K562 (cell line): ENCODE data around the gene ACTR1B. TPM values are rescaled to one million over a fixed set of nuclear protein-coding genes. Genes with fewer than 3 reads are reported as not detected.

Source experiments
- ATAC-seq: fragments of 200-7000 bp; cut with Tn5 transposase; 3 replicates; pipeline ENCODE4 v1.9.1; 2020; ENCODE audit warnings: moderate library complexity
- Bru-seq: library from RNA; stranded (reverse); fragments of 400-500 nt; gene quantifications from one replicate; lab custom pipeline; 2021; lab: Mats Ljungman, UMichigan
- BruChase-seq, 2 experiments: library from RNA; stranded (reverse); fragments of 400-500 nt; gene quantifications; one replicate each; lab custom pipeline; 2021; lab: Mats Ljungman, UMichigan
- BruUV-seq: library from RNA; stranded (reverse); fragments of 400-500 nt; replicated peaks from 2 replicates; lab custom pipeline; 2021; lab: Mats Ljungman, UMichigan
- CTCF ChIA-PET: fragments of 300-600 bp; formaldehyde crosslinking; extraction: SDS; loops from one replicate; lab custom pipeline; 2021; ENCODE audit warnings: low intra/inter-chr PET ratio; lab: Yijun Ruan, JAX
- POLR2A ChIA-PET: fragments of 300-600, 350-650 bp; sonication (Branson Sonifier 250); formaldehyde crosslinking; extraction: SDS; loops from one replicate; lab custom pipeline; 2021; ENCODE audit warnings: antibody characterized with exemption, inconsistent platforms; lab: Yijun Ruan, JAX
- DNase-seq, 4 experiments: peaks; one replicate each; pipeline versions ENCODE4 v3.0.0 to v3.0.0-alpha.2; 2011 to 2018; ENCODE audit warnings: low spot score in 3 of 4, mixed read lengths in 3 of 4; ENCODE audit errors: extremely low read depth in 1 of 4
- FAIRE-seq: peaks from 2 replicates; lab custom pipeline; 2011; peaks lifted over from hg19 to GRCh38; lab: Jason Lieb, UNC
- H2AFZ ChIP-seq: 2 replicates; pipeline ENCODE4 v1.6.0; 2011; ENCODE audit warnings: low read depth, low read length, control low read depth, inconsistent platforms
- H3K27ac ChIP-seq: fragments of 200-600 bp; 3 replicates; pipeline ENCODE4 v1.8.0; 2011; ENCODE audit warnings: low read depth, mild to moderate bottlenecking, control low read depth, inconsistent platforms, low read length, moderate library complexity, mixed read lengths; ENCODE audit errors: extremely low read depth
- H3K27me3 ChIP-seq, 2 experiments: fragments of 300-600 bp in 1 of 2; 2 replicates in 1 of 2; 3 replicates in 1 of 2; pipeline versions ENCODE4 v1.6.0 to v1.8.0; 2011; ENCODE audit warnings: inconsistent platforms in 2 of 2, low read length in 2 of 2, mild to moderate bottlenecking in 1 of 2, mixed read lengths in 1 of 2, moderate library complexity in 1 of 2; ENCODE audit not compliant: control insufficient read depth in 2 of 2, insufficient read depth in 2 of 2
- H3K36me3 ChIP-seq: fragments of 300-600 bp; 3 replicates; pipeline ENCODE4 v1.8.0; 2011; ENCODE audit warnings: mild to moderate bottlenecking, low read length, inconsistent platforms; ENCODE audit not compliant: control insufficient read depth, insufficient read depth
- H3K4me1 ChIP-seq, 2 experiments: fragments of 200-600 bp in 1 of 2; replicated peaks in 1 of 2; 2 replicates in 1 of 2; 3 replicates in 1 of 2; pipeline versions ENCODE4 v1.5.1 to v1.8.0; 2011; ENCODE audit warnings: inconsistent platforms in 2 of 2, low read length in 2 of 2, mild to moderate bottlenecking in 1 of 2, mixed read lengths in 1 of 2, moderate library complexity in 1 of 2; ENCODE audit not compliant: control insufficient read depth in 2 of 2, insufficient read depth in 2 of 2
- H3K4me2 ChIP-seq: 2 replicates; pipeline ENCODE4 v1.6.1; 2011; ENCODE audit warnings: low read length, control low read depth, inconsistent platforms, mixed read lengths; ENCODE audit not compliant: insufficient read depth
- H3K4me3 ChIP-seq: fragments of 200-600 bp; sonication (generic), shearing (Covaris generic); 2 replicates; pipeline ENCODE4 v1.5.1; 2016; ENCODE audit warnings: control low read depth, inconsistent platforms
- H3K79me2 ChIP-seq: fragments of 200-600 bp; 3 replicates; pipeline ENCODE4 v1.8.0; 2011; ENCODE audit warnings: low read length, inconsistent platforms; ENCODE audit not compliant: control insufficient read depth, insufficient read depth
- H3K9ac ChIP-seq, 2 experiments: 2 replicates each; pipeline versions ENCODE4 v1.6.0 to v1.6.1; 2011; ENCODE audit warnings: low read depth in 2 of 2, low read length in 2 of 2, control low read depth in 1 of 2, inconsistent platforms in 1 of 2, mild to moderate bottlenecking in 1 of 2, mixed read lengths in 1 of 2; ENCODE audit not compliant: insufficient read depth in 1 of 2
- H3K9me1 ChIP-seq: one replicate; pipeline ENCODE4 v1.6.0; 2011; ENCODE audit warnings: inconsistent platforms, mild to moderate bottlenecking, low read length, moderate library complexity; ENCODE audit not compliant: control insufficient read depth, insufficient read depth
- H3K9me3 ChIP-seq: replicated peaks from 2 replicates; pipeline ENCODE4 v1.5.1; 2011; ENCODE audit warnings: low read depth, low read length, inconsistent platforms; ENCODE audit not compliant: control insufficient read depth, insufficient read depth
- H4K20me1 ChIP-seq: replicated peaks from 2 replicates; pipeline ENCODE4 v1.6.1; 2011; ENCODE audit warnings: low read length, inconsistent platforms, mixed read lengths; ENCODE audit not compliant: control insufficient read depth, insufficient read depth
- CEBPB ChIP-seq: fragments of 450-650 bp; IDR thresholded peaks from 2 replicates; pipeline ENCODE4 v1.6.1; 2016; ENCODE audit warnings: missing genetic modification characterization, missing compliant biosample characterization
- FOSL1 ChIP-seq: fragments of 200-800 bp; sonication (Bioruptor generic); conservative IDR thresholded peaks from 2 replicates; pipeline ENCODE4 v1.6.1; 2016; ENCODE audit warnings: missing genetic modification characterization, missing compliant biosample characterization
- NFIC ChIP-seq: fragments of 450-650 bp; IDR thresholded peaks from 2 replicates; pipeline ENCODE4 v1.6.1; 2017; ENCODE audit warnings: mild to moderate bottlenecking, inconsistent platforms
- POLR3G ChIP-seq: IDR thresholded peaks from 2 replicates; pipeline ENCODE4 v1.6.1; 2011; ENCODE audit not compliant: insufficient read length, insufficient replicate concordance; ENCODE audit errors: extremely low read depth
- RHOXF2B ChIP-seq: fragments of 250-450 bp; sonication (Bioruptor Pico); conservative IDR thresholded peaks from 2 replicates; pipeline ENCODE4 v1.5.1; 2021
- SOX6 ChIP-seq: fragments of 450-650 bp; IDR thresholded peaks from 2 replicates; pipeline ENCODE4 v1.6.1; 2014; ENCODE audit warnings: mild to moderate bottlenecking
- TAL1 ChIP-seq: fragments of 450-650 bp; IDR thresholded peaks from 2 replicates; pipeline ENCODE4 v1.6.1; 2016; ENCODE audit warnings: mild to moderate bottlenecking
- TBP ChIP-seq: optimal IDR thresholded peaks from 2 replicates; pipeline ENCODE3; 2011; ENCODE audit warnings: low read depth, low read length, improper control_type of control experiment
- XRCC4 ChIP-seq: IDR thresholded peaks from one replicate; pipeline ENCODE4 v1.6.1; 2011; ENCODE audit not compliant: insufficient read depth, insufficient read length; ENCODE audit errors: extremely low read depth
- ZFP30 ChIP-seq: fragments of 250-450 bp; sonication (Bioruptor Pico); IDR thresholded peaks from 2 replicates; pipeline ENCODE4 v1.8.0; 2022; ENCODE audit warnings: moderate library complexity, mild to moderate bottlenecking, inconsistent platforms, borderline replicate concordance
- ZNF12 ChIP-seq: sonication (generic); formaldehyde crosslinking; IDR thresholded peaks from 2 replicates; pipeline ENCODE4 v1.4.0; 2020; ENCODE audit warnings: mild to moderate bottlenecking, missing genetic modification reagents
- ZNF165 ChIP-seq: fragments of 250-450 bp; sonication (Bioruptor Pico); IDR thresholded peaks from 2 replicates; pipeline ENCODE4 v1.4.0; 2020; ENCODE audit warnings: borderline replicate concordance
- ZNF589 ChIP-seq: fragments of 200-800 bp; sonication (Bioruptor generic); IDR thresholded peaks from 2 replicates; pipeline ENCODE4 v1.6.1; 2016; ENCODE audit warnings: low read depth, missing genetic modification characterization, missing compliant biosample characterization
- WGBS: fragments of 100-300 bp; shearing (Covaris generic); methylation state at CpG from one replicate; pipeline ENCODE4 v1.1.6; 2016; ENCODE audit warnings: low coverage, mixed read lengths; ENCODE audit not compliant: insufficient coverage; ENCODE audit errors: missing lambda C conversion rate; 5-methylcytosine and 5-hydroxymethylcytosine counted together
- in situ Hi-C: fragments of 300-500 bp; cut with MboI; formaldehyde crosslinking; loops from 4 replicates; pipeline ENCODE4 v1.15.0; 2018; ENCODE audit warnings: inconsistent platforms, mixed read lengths
- intact Hi-C: fragments of 100-400 bp; cut with micrococcal nuclease; formaldehyde crosslinking; loops from 2 replicates; pipeline ENCODE4 v1.14.2; 2022
- long read RNA-seq, 3 experiments: library from polyadenylated mRNA in 2 of 3; library from RNA in 1 of 3; unstranded in 2 of 3; stranded (forward) in 1 of 3; transcript quantifications; one replicate each; pipeline ENCODE4 v2.0.0, GENCODE V29; 2019 to 2022
- polyA minus RNA-seq, 3 experiments: library from RNA; depleted of rRNA, polyadenylated mRNA; stranded (reverse); fragments of >200 nt; gene quantifications; 2 replicates each; pipeline ENCODE4 v1.2.3, GENCODE V29; 2011
- polyA plus RNA-seq, 8 experiments: library from polyadenylated mRNA; depleted of rRNA in 4 of 8; stranded (reverse) in 5 of 8; unstranded in 3 of 8; fragments of >200 nt; fragmentation: Nextera tagmentation in 2 of 8; fragmentation: Illumina TruSeq in 1 of 8; extraction: Ambion mirVana in 2 of 8; extraction: Trizol in 1 of 8; gene quantifications; 2 replicates each; pipeline versions ENCODE4 v1.2.1 to v1.2.3, GENCODE V29; 2011 to 2014; ENCODE audit warnings: inconsistent platforms in 1 of 8, missing spikeins in 1 of 8
- total RNA-seq, 7 experiments: library from RNA; depleted of rRNA in 6 of 7; stranded (reverse); fragments of >200 nt in 6 of 7; fragmentation: Illumina TruSeq in 2 of 7; extraction: Trizol in 2 of 7; gene quantifications; 2 replicates each; pipeline versions ENCODE4 v1.2.1 to v1.2.3, GENCODE V29; 2011 to 2021; ENCODE audit warnings: low replicate concordance in 1 of 7
- TF ChIP-seq, protein P1 (sequence below): fragments of 450-650 bp; IDR thresholded peaks from 2 replicates; pipeline ENCODE4 v1.6.1; 2016; ENCODE audit warnings: antibody characterized with exemption
- TF ChIP-seq, protein P2 (sequence below): sonication (generic); formaldehyde crosslinking; IDR thresholded peaks from 2 replicates; pipeline ENCODE4 v1.8.0; 2022; ENCODE audit warnings: missing genetic modification reagents, mild to moderate bottlenecking, borderline replicate concordance

ACTR1B gene
- total RNA-seq (2011; cell fraction: chromatin; rRNA removed; ENCODE audit: low replicate concordance), result 58.6 and 187 TPM in 2 replicates
- 122 and 125 TPM in 2 replicates for total RNA-seq (2011; cell fraction: nucleolus; rRNA removed)
- 80.8 and 84.3 TPM in 2 replicates for total RNA-seq (2011; cell fraction: nucleoplasm; rRNA removed)
- 22.1 and 27.9 TPM in 2 replicates for total RNA-seq (2014; rRNA removed)
- total RNA-seq (2014; rRNA removed; fragmentation: Illumina TruSeq; extraction: Trizol), result 12.0 and 16.2 TPM in 2 replicates
- total RNA-seq (2015; rRNA removed; fragmentation: Illumina TruSeq; extraction: Trizol), result 26.4 and 26.7 TPM in 2 replicates
- 41.0 and 43.0 TPM in 2 replicates for total RNA-seq (2021)
- 40.9 and 47.4 TPM in 2 replicates for polyA plus RNA-seq (2011; rRNA removed)
- 50.7 and 71.9 TPM in 2 replicates for polyA plus RNA-seq (2011; cell fraction: cytosol; rRNA removed)
- polyA plus RNA-seq (2011; cell fraction: nucleus; rRNA removed), result 306 and 320 TPM in 2 replicates
- 37.9 and 120 TPM in 2 replicates for polyA plus RNA-seq (2012)
- 22.5 and 29.2 TPM in 2 replicates for polyA plus RNA-seq (2014; fragmentation: Illumina TruSeq; extraction: Trizol)
- 1 to 10 TPM in 1 of 2 experiments, under 1 TPM in 1; 0.49 to 2.3 TPM for polyA plus RNA-seq (2014; fragmentation: Nextera tagmentation; extraction: Ambion mirVana)
- 42.3 and 46.1 TPM in 2 replicates for polyA plus RNA-seq (2014; rRNA removed)
- polyA minus RNA-seq (2011; rRNA and poly(A)+ RNA removed), result 16.2 and 25.4 TPM in 2 replicates
- 19.1 and 23.3 TPM in 2 replicates for polyA minus RNA-seq (2011; cell fraction: cytosol; rRNA and poly(A)+ RNA removed)
- 68.1 and 83.7 TPM in 2 replicates for polyA minus RNA-seq (2011; cell fraction: nucleus; rRNA and poly(A)+ RNA removed)
- Bru-seq, nascent RNA, result percentile 85 among the genes with signal in this experiment
- BruChase-seq, experiment 1, labeled RNA remaining after a 2-hour chase, result percentile 66 among the genes with signal in this experiment
- BruChase-seq, experiment 2, labeled RNA remaining after a 6-hour chase, result percentile 67 among the genes with signal in this experiment
- long read RNA-seq, experiment 1, transcript ACTR1B-201 (11 exons, 2,243 nt), result major isoform, 10 of 37 reads
- long read RNA-seq, experiment 1, partial matches to known transcripts, result 22 of 37 reads
- long read RNA-seq, experiment 1, other reads (novel, unspliced or antisense), result 5 of 37 reads
- long read RNA-seq, experiment 2, transcript ACTR1B-201 (11 exons, 2,243 nt), result major isoform, 14 of 25 reads
- long read RNA-seq, experiment 2, partial matches to known transcripts, result 8 of 25 reads
- long read RNA-seq, experiment 2, other reads (novel, unspliced or antisense), result 3 of 25 reads
- long read RNA-seq, experiment 3, transcript ACTR1B-201 (11 exons, 2,243 nt), result major isoform, 14 of 18 reads
- long read RNA-seq, experiment 3, partial matches to known transcripts, result 1 of 18 reads
- long read RNA-seq, experiment 3, other reads (novel, unspliced or antisense), result 3 of 18 reads

DNA sequence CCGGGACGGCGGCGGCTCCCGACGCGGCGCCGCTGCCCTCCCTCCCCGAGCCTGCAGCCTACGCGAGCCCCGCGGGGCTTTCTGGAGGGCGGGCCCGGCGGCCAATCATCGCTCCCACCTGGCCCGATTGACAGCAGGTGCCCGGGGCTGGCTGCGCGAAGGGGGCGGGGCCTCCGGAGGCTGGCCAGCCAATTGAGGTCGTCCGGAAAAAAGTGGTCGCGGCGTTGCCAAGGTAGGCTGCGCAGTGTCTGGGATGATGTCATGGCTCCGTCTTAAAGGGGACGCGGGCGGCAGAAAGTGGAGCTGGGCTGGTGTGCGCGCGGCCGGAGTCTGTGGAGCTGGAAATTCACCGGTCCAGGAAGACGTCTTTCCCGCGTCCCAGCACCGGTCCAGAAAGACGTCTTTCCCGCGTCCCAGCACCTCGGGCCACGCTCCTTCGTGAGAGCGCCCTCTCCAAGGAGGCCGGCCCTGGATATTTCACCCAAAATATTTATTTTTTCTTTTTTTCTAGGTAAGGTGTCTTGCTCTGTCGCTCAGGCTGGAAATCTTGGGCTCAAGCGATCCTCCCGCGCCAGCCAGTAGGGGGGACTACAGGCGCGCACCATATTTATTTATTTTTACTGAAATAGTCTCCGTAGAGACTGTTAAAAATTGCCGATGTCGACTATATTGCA, at the start of gene ACTR1B:
TSS of gene ACTR1B (minus strand) at position 83 of the 674 bp plus-strand sequence. CDS start 154 bp downstream, outside the sequence.
- FAIRE-seq, result peak; percentile 90
- Histone ChIP-seq H3K4me3 (peak within 1 kb of the TSS; percentile 66), H3K9me3 (no peaks in the 10 kb centered on the region), H3K4me2 (peak within 1 kb of the TSS; percentile 97), H3K79me2 (peaks cover 45% of the 10 kb centered on the region), H3K36me3 (peaks cover 29% of the 10 kb centered on the region; the same call in 2 of the 3 replicates), H3K27ac (peak within 1 kb of the TSS; percentile 98), H3K4me1 (peaks cover 21 to 43% of the 10 kb centered on the region in 2 experiments; a peak in 4 of 5 replicates), H3K9ac (peak within 1 kb of the TSS; percentile 86 to 98), H3K9me1 (peaks cover 3% of the 10 kb centered on the region), H2AFZ (peak within 1 kb of the TSS; percentile 99), H4K20me1 (no peaks in the 10 kb centered on the region; the same call in 1 of the 2 replicates), H3K27me3 (no peaks in the 10 kb centered on the region)
- peak; percentile 93 for ATAC-seq
- in situ Hi-C loops, result no loop called here
- DNase-seq, result peak; percentile 94 to 99 (median 96)
- intact Hi-C loops, result loop anchor here (1.0 to 2.0 kb wide), 3 partner anchors 19 to 73 kb away; no protein-coding TSS in a partner anchor
- ChIA-PET POLR2A (interaction anchor here (0.6 to 4.9 kb wide), 11 partner anchors 9 to 164 kb away, joined by 3 to 135 read pairs (median 6); partner anchors contain the start of genes ANKRD36B and COX5B), CTCF (interaction anchor here (1.1 to 2.4 kb wide), 4 partner anchors 33 to 74 kb away, joined by 3 to 15 read pairs (median 4); no protein-coding TSS in a partner anchor)
- no TSS peak for BruUV-seq
- under 1% methylated on average over 36 of the region's 60 CpGs for WGBS
- TF ChIP-seq, protein P1, sequence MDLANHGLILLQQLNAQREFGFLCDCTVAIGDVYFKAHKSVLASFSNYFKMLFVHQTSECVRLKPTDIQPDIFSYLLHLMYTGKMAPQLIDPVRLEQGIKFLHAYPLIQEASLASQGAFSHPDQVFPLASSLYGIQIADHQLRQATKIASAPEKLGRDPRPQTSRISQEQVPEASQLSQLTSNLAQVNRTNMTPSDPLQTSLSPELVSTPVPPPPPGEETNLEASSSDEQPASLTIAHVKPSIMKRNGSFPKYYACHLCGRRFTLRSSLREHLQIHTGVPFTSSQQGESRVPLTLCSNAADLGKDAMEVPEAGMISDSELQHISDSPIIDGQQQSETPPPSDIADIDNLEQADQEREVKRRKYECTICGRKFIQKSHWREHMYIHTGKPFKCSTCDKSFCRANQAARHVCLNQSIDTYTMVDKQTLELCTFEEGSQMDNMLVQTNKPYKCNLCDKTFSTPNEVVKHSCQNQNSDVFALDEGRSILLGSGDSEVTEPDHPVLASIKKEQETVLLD, result no peak
- no peak for TF ChIP-seq ZNF165 (CRISPR knock-in tag)
- TF ChIP-seq RHOXF2B (CRISPR knock-in tag), result no peak
- TF ChIP-seq XRCC4, result no peak
- TF ChIP-seq FOSL1 (tag), result peak; percentile 65; the same call in 1 of the 2 replicates
- no peak for TF ChIP-seq ZFP30 (CRISPR knock-in tag)
- TF ChIP-seq NFIC, result no peak
- no peak for TF ChIP-seq CEBPB
- TF ChIP-seq TBP, result peak; percentile 92
- no peak for TF ChIP-seq POLR3G
- TF ChIP-seq ZNF12 (CRISPR knock-in tag), result no peak
- TF ChIP-seq ZNF589 (CRISPR knock-in tag), result no peak
- no peak for TF ChIP-seq SOX6
- TF ChIP-seq, protein P2, sequence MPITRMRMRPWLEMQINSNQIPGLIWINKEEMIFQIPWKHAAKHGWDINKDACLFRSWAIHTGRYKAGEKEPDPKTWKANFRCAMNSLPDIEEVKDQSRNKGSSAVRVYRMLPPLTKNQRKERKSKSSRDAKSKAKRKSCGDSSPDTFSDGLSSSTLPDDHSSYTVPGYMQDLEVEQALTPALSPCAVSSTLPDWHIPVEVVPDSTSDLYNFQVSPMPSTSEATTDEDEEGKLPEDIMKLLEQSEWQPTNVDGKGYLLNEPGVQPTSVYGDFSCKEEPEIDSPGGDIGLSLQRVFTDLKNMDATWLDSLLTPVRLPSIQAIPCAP, result no peak
- no peak for TF ChIP-seq TAL1
